Activated T-helper 1 cell treated with anti-CD3 and anti-CD28 coated beads, Interleukin-12 subunit alpha, Interleukin-12 subunit beta, Interleukin-2, Interleukin-4 antibody, amounts not matched to agents 30 ng/mL and 10 ng/mL and 1 ng/mL, durations not matched to agents 14 hours and 24 hours and 36 hours (primary cell): ENCODE results near the gene PTCRA. TPM values are rescaled to one million over a fixed set of nuclear protein-coding genes. Genes with fewer than 3 reads are reported as not detected.
A peak's percentile ranks its signal among the peaks of the same experiment; 100 is the strongest.
"Not testable (repeated sequence)": the region's sequence is repeated elsewhere in the genome, so short reads cannot be mapped to it uniquely, and the experiment has no call there.

ENCODE experiments used
- DNase-seq: peaks from one replicate; pipeline ENCODE4 v3.0.0; 2021; ENCODE audit warnings: low spot score
- H3K27ac Mint-ChIP-seq: one replicate; pipeline ENCODE4 v1.8.0; 2021; ENCODE audit warnings: mild to moderate bottlenecking, mixed read lengths
- H3K27me3 Mint-ChIP-seq: one replicate; pipeline ENCODE4 v1.8.0; 2022; ENCODE audit warnings: mild to moderate bottlenecking, moderate library complexity, mixed read lengths; ENCODE audit not compliant: insufficient read depth
- H3K36me3 Mint-ChIP-seq: one replicate; pipeline ENCODE4 v1.8.0; 2021; ENCODE audit warnings: low read depth, mixed read lengths
- H3K4me1 Mint-ChIP-seq: one replicate; pipeline ENCODE4 v1.8.0; 2021; ENCODE audit warnings: low read depth, mixed read lengths
- H3K4me3 Mint-ChIP-seq: one replicate; pipeline ENCODE4 v1.8.0; 2021; ENCODE audit warnings: mild to moderate bottlenecking, moderate library complexity, mixed read lengths
- H3K9me3 Mint-ChIP-seq: one replicate; pipeline ENCODE4 v1.8.0; 2021; ENCODE audit warnings: mixed read lengths
- intact Hi-C: fragments of 100-400 bp; cut with micrococcal nuclease; formaldehyde crosslinking; loops from one replicate; pipeline ENCODE4 v1.15.1; 2024
- total RNA-seq: library from RNA; stranded (reverse); gene quantifications from 2 replicates; pipeline ENCODE4 v1.2.3, GENCODE V29; 2022

PTCRA gene, protein sequence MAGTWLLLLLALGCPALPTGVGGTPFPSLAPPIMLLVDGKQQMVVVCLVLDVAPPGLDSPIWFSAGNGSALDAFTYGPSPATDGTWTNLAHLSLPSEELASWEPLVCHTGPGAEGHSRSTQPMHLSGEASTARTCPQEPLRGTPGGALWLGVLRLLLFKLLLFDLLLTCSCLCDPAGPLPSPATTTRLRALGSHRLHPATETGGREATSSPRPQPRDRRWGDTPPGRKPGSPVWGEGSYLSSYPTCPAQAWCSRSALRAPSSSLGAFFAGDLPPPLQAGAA
- not detected in 2 replicates for total RNA-seq

DNA sequence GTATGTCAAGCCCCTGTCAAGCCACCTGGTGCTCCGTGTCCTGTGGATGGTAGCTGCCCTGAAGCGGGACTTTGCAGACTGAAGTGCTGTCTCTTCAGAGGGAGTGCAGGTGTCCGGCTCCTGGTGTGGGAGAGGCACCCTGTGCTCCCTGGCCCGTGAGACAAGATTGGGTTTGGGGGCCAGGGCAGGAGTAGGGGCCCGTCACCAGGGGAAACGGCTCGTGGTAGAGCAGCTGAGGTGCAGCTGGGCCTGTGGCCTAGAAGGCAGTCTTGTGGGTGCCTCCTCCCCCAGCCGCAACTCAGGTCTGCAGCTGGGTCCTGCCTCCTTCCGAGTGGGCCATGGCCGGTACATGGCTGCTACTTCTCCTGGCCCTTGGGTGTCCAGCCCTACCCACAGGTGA lies at the start of gene PTCRA:
Gene PTCRA (plus strand): TSS at position 322 of the 400 bp plus-strand sequence. CDS start 17 bp downstream, at position 339.
- intact Hi-C loops, result no loop called here
- H3K4me1 Mint-ChIP-seq, result no peaks in the 10 kb centered on the region
- no peak within 1 kb of the TSS for H3K27ac Mint-ChIP-seq
- no peak for DNase-seq
- H3K36me3 Mint-ChIP-seq, result no peaks in the 10 kb centered on the region
- H3K9me3 Mint-ChIP-seq, result no peaks in the 10 kb centered on the region
- peaks cover 28% of the 10 kb centered on the region for H3K27me3 Mint-ChIP-seq
- H3K4me3 Mint-ChIP-seq, result no peak within 1 kb of the TSS

DNA sequence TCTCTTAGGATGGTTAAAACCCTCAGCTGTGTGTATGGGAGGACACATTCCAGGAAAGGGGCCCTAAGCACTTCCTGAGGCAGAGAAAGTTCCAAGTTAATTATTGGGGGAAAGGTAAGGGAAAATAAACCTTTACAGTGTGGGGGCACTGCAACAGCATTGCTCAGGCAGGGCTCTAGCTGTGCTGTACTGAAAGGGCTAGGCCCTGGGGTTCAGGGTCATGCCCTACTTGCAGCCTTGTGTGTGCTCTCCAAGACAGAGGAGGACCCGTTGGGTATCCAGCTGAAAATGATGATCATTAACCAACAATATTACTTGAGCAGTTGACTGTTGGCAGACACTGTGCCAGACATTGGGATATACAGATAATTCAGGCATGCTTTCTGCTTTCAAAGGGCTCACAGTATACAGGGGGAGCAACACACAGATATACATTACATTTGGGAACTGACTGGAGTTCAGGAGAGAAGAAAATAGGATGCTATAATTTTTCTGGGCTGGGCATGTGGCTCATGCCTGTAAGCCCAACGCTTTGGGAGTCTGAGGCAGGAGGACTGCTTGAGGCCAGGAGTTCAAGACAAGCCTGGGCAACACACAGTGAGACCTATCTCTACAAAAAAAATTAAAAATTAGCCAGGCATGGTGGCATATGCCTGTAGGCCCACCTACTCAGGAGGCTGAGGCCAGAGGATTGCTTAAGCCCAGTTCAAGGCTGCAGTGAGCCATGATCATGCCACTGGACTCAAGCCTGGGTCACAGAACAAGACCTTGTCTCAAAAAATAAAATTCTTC lies 45.5 kb upstream of the PTCRA start:
- DNase-seq, result no peak
- intact Hi-C loops, result no loop called here
- no peaks in the 10 kb centered on the region for H3K27me3 Mint-ChIP-seq
- H3K27ac Mint-ChIP-seq, result no peak overlapping the region
- H3K9me3 Mint-ChIP-seq, result no peaks in the 10 kb centered on the region
- peaks cover 12% of the 10 kb centered on the region for H3K36me3 Mint-ChIP-seq
- H3K4me3 Mint-ChIP-seq, result no peak overlapping the region
- H3K4me1 Mint-ChIP-seq, result no peaks in the 10 kb centered on the region

DNA sequence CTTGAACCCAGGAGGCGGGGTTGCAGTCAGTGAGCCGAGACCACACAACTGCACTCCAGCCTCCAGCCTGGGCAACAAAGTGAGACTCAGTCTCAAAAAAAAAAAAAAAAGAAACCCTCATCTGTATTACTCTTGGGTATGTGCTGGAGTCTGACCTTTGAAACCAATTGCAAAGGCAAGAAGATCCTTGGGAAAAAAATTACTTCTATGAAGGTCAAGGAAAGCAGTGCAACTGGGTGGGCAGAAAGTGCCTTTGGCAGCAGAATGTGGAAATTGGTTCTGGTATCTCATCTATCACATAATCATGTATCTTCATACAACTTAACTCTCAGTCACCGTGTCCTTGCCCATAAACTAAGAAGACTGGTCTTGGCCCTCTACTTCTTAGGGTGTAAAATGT lies 44.1 kb upstream of the PTCRA start:
- intact Hi-C loops, result no loop called here
- Mint-ChIP-seq H3K27me3 (no peaks in the 10 kb centered on the region), H3K36me3 (peaks cover 9% of the 10 kb centered on the region), H3K4me3 (no peak overlapping the region), H3K4me1 (no peaks in the 10 kb centered on the region), H3K27ac (no peak overlapping the region), H3K9me3 (no peaks in the 10 kb centered on the region)
- no peak for DNase-seq

DNA sequence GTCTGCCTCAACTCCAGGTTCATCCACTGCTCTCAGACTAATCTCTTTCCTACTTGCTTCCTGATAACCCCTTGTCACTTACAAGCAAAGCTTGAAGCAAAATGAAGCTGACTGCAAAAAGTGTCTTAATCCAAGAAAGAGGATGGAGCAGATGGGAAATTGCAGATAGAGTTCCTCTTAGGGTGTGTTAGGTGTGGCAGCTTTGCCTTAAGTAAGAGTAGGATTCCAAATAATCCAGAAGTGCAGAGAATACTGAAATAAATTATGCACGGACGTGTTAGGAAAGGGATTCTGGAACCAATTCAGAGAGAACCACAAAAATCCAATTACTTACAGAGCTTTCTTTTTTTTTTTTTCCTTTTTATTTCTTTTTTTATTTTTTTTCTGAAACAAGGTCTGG lies 42.5 kb upstream of the PTCRA start:
- H3K4me1 Mint-ChIP-seq, result no peaks in the 10 kb centered on the region
- H3K27ac Mint-ChIP-seq, result peak overlapping the region; percentile 9
- H3K36me3 Mint-ChIP-seq, result peaks cover 3% of the 10 kb centered on the region
- H3K9me3 Mint-ChIP-seq, result no peaks in the 10 kb centered on the region
- intact Hi-C loops, result no loop called here
- H3K4me3 Mint-ChIP-seq, result no peak overlapping the region
- no peaks in the 10 kb centered on the region for H3K27me3 Mint-ChIP-seq
- no peak for DNase-seq

DNA sequence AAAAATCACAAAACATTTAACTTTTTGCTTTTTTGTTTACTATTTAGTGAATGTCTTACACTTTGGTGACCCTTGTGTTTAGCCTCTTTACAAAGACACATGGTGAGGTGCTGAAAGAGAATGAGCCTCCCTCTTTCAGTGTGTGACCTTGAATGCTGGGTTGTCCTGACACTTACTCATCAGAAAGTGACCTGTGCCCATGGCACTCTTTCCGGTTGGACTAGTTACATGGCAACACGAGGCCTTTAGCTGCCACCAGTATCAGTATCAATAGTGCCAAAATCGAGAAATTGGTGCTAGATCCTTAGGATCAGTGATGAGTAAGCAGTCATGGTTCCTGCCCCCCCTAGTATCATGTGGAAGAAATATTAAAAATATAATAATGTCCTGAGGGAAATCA lies 38.2 kb upstream of the PTCRA start:
- Mint-ChIP-seq H3K27me3 (no peaks in the 10 kb centered on the region), H3K4me1 (peaks cover 14% of the 10 kb centered on the region), H3K9me3 (no peaks in the 10 kb centered on the region), H3K4me3 (peak overlapping the region; percentile 51), H3K27ac (no peak overlapping the region), H3K36me3 (peaks cover 3% of the 10 kb centered on the region)
- intact Hi-C loops, result loop anchor here (1.0 kb wide), 3 partner anchors 151 to 313 kb away; partner anchors contain the start of gene UBR2
- DNase-seq, result no peak

DNA sequence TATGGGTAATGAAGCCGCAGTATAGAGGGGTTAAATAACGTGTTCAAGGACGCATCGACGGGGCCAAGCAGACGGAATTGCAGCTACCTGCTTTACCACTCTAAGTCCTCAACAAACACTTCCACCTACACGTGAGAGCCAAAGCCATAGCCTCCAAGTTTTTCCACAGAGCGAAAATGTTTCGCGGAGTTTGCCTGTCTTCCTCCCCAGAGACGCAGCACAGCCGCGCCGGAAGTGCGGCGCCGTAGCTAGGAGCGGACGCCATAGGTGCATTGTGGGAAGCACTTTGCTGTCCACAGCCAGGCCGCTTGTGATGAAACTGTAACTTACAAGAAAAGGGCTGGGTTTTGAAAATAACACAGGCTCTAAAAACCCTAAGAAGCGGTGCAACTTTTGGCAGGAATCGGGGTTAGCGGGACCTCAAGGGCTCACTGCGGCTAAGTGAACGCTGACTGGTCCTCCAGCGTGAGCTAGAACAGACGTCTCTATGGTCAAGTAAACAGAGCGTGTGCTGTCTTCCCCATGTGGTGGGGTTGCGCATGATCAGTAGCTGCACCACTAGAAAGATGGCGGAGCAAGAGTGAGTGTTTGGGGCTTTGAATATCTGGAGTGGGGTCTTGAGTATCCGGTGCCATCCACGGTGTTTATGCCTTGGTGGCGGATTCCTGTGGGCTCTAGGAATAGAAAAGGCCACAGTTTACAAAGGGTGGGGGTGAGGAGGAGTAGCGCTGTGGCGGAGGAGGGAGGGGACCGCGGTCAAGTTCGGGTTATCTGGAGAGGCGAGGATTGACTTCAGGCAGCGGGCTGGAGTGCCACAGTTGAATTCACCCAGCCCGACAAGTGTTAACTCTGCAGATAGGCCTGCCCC lies 36.2 kb upstream of the PTCRA start, which contains the start of gene RPL7L1:
Gene RPL7L1 (plus strand): TSS at position 245 of the 868 bp plus-strand sequence. CDS start 295 bp downstream, at position 540.
- DNase-seq, result peak; percentile 82
- Mint-ChIP-seq H3K4me1 (peaks cover 30% of the 10 kb centered on the region), H3K27me3 (no peaks in the 10 kb centered on the region), H3K9me3 (no peaks in the 10 kb centered on the region), H3K36me3 (peaks cover 19% of the 10 kb centered on the region), H3K4me3 (peak within 1 kb of the TSS; percentile 96), H3K27ac (peak within 1 kb of the TSS; percentile 97)
- intact Hi-C loops, result loop anchor here (1.0 kb wide), 8 partner anchors 11 to 489 kb away; partner anchors contain the start of genes BICRAL, CNPY3, PEX6 and TBCC

DNA sequence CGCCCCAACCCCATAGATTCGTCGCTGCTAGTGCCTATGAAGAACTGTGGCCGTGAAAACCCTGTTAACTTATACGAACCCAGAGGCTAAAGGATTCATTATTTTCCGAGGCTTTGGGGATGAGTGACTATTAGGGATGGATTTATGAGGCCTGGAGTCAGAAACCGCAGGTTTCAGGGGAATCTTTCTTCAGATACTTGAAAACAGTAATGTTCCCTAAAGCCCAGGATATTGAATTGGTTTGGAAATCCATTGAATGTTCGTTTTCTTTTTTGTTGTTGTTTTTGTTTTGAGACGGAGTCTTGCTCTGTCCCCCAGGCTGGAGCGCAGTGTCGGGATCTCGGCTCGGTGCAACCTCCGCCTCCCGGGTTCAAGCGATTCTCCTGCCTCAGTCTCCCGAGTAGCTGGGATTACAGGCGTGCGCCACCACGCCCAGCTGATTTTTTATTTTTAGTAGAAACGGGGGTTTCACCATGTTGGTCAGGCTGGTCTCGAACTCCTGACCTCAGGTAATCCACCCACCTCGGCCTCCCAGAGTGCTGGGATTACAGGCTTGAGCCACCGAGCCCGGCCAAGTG lies 35.5 kb upstream of the PTCRA start:
- H3K36me3 Mint-ChIP-seq, result peaks cover 21% of the 10 kb centered on the region
- peak overlapping the region; percentile 97 for H3K27ac Mint-ChIP-seq
- intact Hi-C loops, DNase-seq, H3K27me3 Mint-ChIP-seq, H3K9me3 Mint-ChIP-seq: not testable (repeated sequence)
- peak overlapping the region; percentile 96 for H3K4me3 Mint-ChIP-seq
- peaks cover 30% of the 10 kb centered on the region for H3K4me1 Mint-ChIP-seq

DNA sequence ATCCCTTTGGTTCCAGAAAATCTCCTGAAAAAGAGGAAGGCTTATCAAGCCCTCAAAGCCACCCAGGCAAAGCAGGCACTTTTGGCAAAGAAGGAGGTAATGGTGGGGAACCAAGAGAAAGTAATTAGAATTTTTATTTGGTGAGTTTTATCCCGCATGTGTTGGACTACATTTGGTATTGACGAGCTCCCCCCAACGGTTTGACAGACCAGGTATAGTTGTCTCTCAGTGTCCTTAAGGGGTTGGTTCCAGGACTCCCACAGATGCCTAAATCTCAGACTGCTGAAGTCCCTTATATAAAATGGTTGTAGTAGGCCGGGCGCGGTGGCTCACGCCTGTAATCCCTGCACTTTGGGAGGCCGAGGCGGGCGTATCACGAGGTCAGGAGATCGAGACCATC lies 35.0 kb upstream of the PTCRA start:
- intact Hi-C loops, H3K27me3 Mint-ChIP-seq, DNase-seq, H3K9me3 Mint-ChIP-seq: not testable (repeated sequence)
- Mint-ChIP-seq H3K27ac (peak overlapping the region; percentile 97), H3K36me3 (peaks cover 25% of the 10 kb centered on the region), H3K4me3 (peak overlapping the region; percentile 96), H3K4me1 (peaks cover 30% of the 10 kb centered on the region)

DNA sequence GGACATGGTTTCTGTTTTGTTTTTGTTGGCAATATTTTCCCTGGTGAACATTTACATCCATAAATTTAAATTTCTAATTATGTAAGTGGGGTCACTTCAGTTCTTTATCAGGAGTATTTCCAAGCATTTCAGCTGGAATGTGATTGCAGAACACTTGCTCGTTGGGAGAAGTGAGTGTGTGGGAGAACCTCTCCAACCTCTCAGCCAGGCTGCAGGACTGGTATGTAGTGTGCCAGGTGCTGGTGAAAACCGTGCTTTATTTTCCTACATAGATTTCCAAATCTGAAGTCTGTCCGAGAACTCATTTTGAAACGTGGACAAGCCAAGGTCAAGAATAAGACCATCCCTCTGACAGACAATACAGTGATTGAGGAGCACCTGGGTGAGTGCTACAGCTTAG lies 30.2 kb upstream of the PTCRA start:
- Mint-ChIP-seq H3K4me3 (no peak overlapping the region), H3K4me1 (peaks cover 22% of the 10 kb centered on the region), H3K27me3 (no peaks in the 10 kb centered on the region), H3K9me3 (no peaks in the 10 kb centered on the region), H3K36me3 (peaks cover 41% of the 10 kb centered on the region), H3K27ac (no peak overlapping the region)
- intact Hi-C loops, result no loop called here
- no peak for DNase-seq

DNA sequence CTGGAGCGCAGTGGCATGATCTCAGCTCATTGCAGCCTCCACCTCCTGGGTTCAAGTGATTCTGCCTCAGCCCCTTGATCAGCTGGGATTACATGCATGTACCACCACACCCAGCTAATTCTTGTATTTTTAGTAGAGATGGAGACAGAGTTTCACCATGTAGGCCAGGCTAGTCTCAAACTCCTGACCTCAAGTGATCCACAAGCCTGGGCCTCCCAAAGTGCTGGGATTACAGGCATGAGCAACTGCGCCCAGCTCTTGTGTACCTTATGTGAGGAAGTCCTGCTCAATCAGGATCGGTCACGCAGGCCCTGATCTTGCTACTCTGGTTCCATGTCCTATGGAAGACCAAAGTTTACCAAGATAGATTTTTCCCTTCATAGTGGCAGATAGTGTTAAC lies 27.7 kb upstream of the PTCRA start:
- H3K27me3 Mint-ChIP-seq, H3K27ac Mint-ChIP-seq, intact Hi-C loops, DNase-seq, H3K4me3 Mint-ChIP-seq, H3K9me3 Mint-ChIP-seq: not testable (repeated sequence)
- H3K4me1 Mint-ChIP-seq, result peaks cover 25% of the 10 kb centered on the region
- H3K36me3 Mint-ChIP-seq, result peaks cover 38% of the 10 kb centered on the region

DNA sequence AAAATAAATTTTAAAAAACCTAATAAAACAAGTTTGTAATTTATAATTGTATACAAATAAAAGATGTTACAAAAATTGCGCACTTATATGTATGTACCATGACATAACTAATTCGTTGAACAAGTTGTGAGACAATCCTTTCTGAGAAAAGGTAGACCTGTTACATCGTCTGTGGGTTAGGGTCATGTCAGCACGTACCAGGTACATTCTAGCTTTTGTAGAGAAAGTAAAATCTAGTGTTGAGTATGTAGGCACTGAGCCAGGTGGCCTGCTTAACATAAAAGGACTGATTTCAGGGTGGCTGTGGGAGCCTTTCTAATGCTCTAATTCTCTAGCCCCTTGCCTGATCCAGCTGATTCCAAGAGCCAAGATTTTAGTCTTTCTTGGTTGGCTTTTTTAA lies 26.0 kb upstream of the PTCRA start:
- intact Hi-C loops, result loop anchor here (1.0 to 5.0 kb wide), 6 partner anchors 9 to 323 kb away; partner anchors contain the start of genes CNPY3, RPL7L1, SRF and TBCC
- H3K36me3 Mint-ChIP-seq, result peaks cover 23% of the 10 kb centered on the region
- peaks cover 12% of the 10 kb centered on the region for H3K4me1 Mint-ChIP-seq
- no peaks in the 10 kb centered on the region for H3K27me3 Mint-ChIP-seq
- H3K27ac Mint-ChIP-seq, result peak overlapping the region; percentile 89
- peak overlapping the region; percentile 84 for H3K4me3 Mint-ChIP-seq
- no peaks in the 10 kb centered on the region for H3K9me3 Mint-ChIP-seq
- no peak for DNase-seq
